Thymus (tissue), 11 donors: ENCODE data around the gene ARHGEF26. TPM values are rescaled to one million over a fixed set of nuclear protein-coding genes. Genes with fewer than 3 reads are reported as not detected.

Experiments used
- DNase-seq, 9 donors: peaks; one replicate each; pipeline ENCODE4 v3.0.0-alpha.2; 2013; ENCODE audit warnings: low spot score in 9 of 9, low read depth in 6 of 9, missing footprints in 1 of 9
- H3K27ac ChIP-seq, 2 donors: one replicate each; pipeline ENCODE4 v1.5.1; 2013; ENCODE audit warnings: control low read depth in 1 of 2, low read depth in 1 of 2, low read length in 1 of 2, mild to moderate bottlenecking in 1 of 2, moderate library complexity in 1 of 2
- H3K27me3 ChIP-seq, 2 donors: one replicate each; pipeline ENCODE4 v1.5.1; 2013; ENCODE audit warnings: low read length in 1 of 2; ENCODE audit not compliant: control insufficient read depth in 2 of 2, insufficient read depth in 1 of 2
- H3K36me3 ChIP-seq, 2 donors: one replicate each; pipeline ENCODE4 v1.5.1; 2013; ENCODE audit warnings: low read length in 1 of 2, mild to moderate bottlenecking in 1 of 2, moderate library complexity in 1 of 2; ENCODE audit not compliant: control insufficient read depth in 2 of 2, insufficient read depth in 2 of 2
- H3K4me1 ChIP-seq, 2 donors: one replicate each; pipeline ENCODE4 v1.5.1; 2013; ENCODE audit warnings: low read length in 2 of 2; ENCODE audit not compliant: control insufficient read depth in 2 of 2, insufficient read depth in 2 of 2
- H3K4me3 ChIP-seq, 2 donors: one replicate each; pipeline ENCODE4 v1.5.1; 2013; ENCODE audit warnings: low read length in 2 of 2, control low read depth in 1 of 2, mild to moderate bottlenecking in 1 of 2
- H3K9me3 ChIP-seq, 2 donors: one replicate each; pipeline ENCODE4 v1.5.1; 2013; ENCODE audit warnings: low read length in 1 of 2, mild to moderate bottlenecking in 1 of 2; ENCODE audit not compliant: control insufficient read depth in 2 of 2, insufficient read depth in 1 of 2
- WGBS: extraction: QIAGEN DNeasy Blood & Tissue Kit; methylation state at CpG from one replicate; pipeline ENCODE4 v1.1.7; 2013; 5-methylcytosine and 5-hydroxymethylcytosine counted together
- polyA plus RNA-seq: library from polyadenylated mRNA; stranded (reverse); fragments of 200-250 nt; gene quantifications from one replicate; pipeline ENCODE4 v1.2.3, GENCODE V29; 2013
- total RNA-seq: library from RNA; stranded (reverse); fragments of 120-200 nt; gene quantifications from one replicate; pipeline ENCODE4 v1.2.4, GENCODE V29; 2013
- donor health status: healthy.

ARHGEF26 gene
- total and polyA plus RNA-seq, 2 donors = 1.3 to 3.5 TPM

GRCh38 chr3:154195620-154196356 is 74.6 kb downstream of the ARHGEF26 start:
- Histone ChIP-seq H3K9me3 (no peaks in the 10 kb centered on the region), H3K27ac (no peak overlapping the region), H3K4me1 (no peaks in the 10 kb centered on the region), H3K36me3 (no peaks in the 10 kb centered on the region), H3K4me3 (no peak overlapping the region), H3K27me3 (no peaks in the 10 kb centered on the region)
- 82% methylated on average over 6 of the region's 6 CpGs for WGBS
- DNase-seq = no peak

GRCh38 chr3:154197751-154198150 is 76.6 kb downstream of the ARHGEF26 start:
- no peak for DNase-seq
- WGBS = 92% methylated on average over 4 of the region's 4 CpGs
- no peaks in the 10 kb centered on the region for H3K36me3 ChIP-seq

GRCh38 chr3:154209499-154209898 is 88.3 kb downstream of the ARHGEF26 start:
- 94% methylated on average over 8 of the region's 8 CpGs for WGBS
- peaks cover 0 to 11% of the 10 kb centered on the region in 2 donors for H3K9me3 ChIP-seq
- H3K4me3 ChIP-seq = no peak overlapping the region
- H3K27ac ChIP-seq = no peak overlapping the region
- H3K36me3 ChIP-seq = no peaks in the 10 kb centered on the region
- no peak for DNase-seq
- H3K27me3 ChIP-seq = no peaks in the 10 kb centered on the region
- H3K4me1 ChIP-seq = no peaks in the 10 kb centered on the region

More at GRCh38 chr3:154197751-154198150, 76.6 kb downstream of the ARHGEF26 start:
- no peaks in the 10 kb centered on the region for H3K9me3 ChIP-seq
- no peak overlapping the region for H3K4me3 ChIP-seq
- H3K4me1 ChIP-seq = no peaks in the 10 kb centered on the region
- H3K27me3 ChIP-seq = no peaks in the 10 kb centered on the region
- H3K27ac ChIP-seq = no peak overlapping the region

GRCh38 chr3:154210986-154211385 is 89.8 kb downstream of the ARHGEF26 start:
- Histone ChIP-seq H3K27ac (no peak overlapping the region), H3K4me1 (no peaks in the 10 kb centered on the region), H3K4me3 (no peak overlapping the region), H3K9me3 (peaks cover 0 to 11% of the 10 kb centered on the region in 2 donors), H3K36me3 (no peaks in the 10 kb centered on the region), H3K27me3 (no peaks in the 10 kb centered on the region)
- DNase-seq = no peak
- 100% methylated on average over 1 of the region's 1 CpG for WGBS

GRCh38 chr3:154214306-154214705 is 93.1 kb downstream of the ARHGEF26 start:
- no peak overlapping the region for H3K27ac ChIP-seq
- H3K9me3 ChIP-seq = peaks cover 0 to 11% of the 10 kb centered on the region in 2 donors
- H3K4me3 ChIP-seq = no peak overlapping the region
- H3K4me1 ChIP-seq = no peaks in the 10 kb centered on the region
- WGBS = 96% methylated on average over 2 of the region's 2 CpGs
- no peak for DNase-seq
- no peaks in the 10 kb centered on the region for H3K36me3 ChIP-seq
- H3K27me3 ChIP-seq = no peaks in the 10 kb centered on the region

GRCh38 chr3:154217671-154218070 is 96.5 kb downstream of the ARHGEF26 start:
- Histone ChIP-seq H3K9me3 (no peaks in the 10 kb centered on the region), H3K36me3 (no peaks in the 10 kb centered on the region), H3K4me1 (no peaks in the 10 kb centered on the region), H3K4me3 (no peak overlapping the region), H3K27ac (no peak overlapping the region), H3K27me3 (no peaks in the 10 kb centered on the region)
- no peak for DNase-seq
- 91% methylated on average over 6 of the region's 6 CpGs for WGBS

- WGBS = 92% methylated on average over 1 of the region's 1 CpG
- H3K4me3 ChIP-seq = no peak overlapping the region
- H3K27me3 ChIP-seq = no peaks in the 10 kb centered on the region
- no peaks in the 10 kb centered on the region for H3K9me3 ChIP-seq
- no peaks in the 10 kb centered on the region for H3K4me1 ChIP-seq
- no peak for DNase-seq
- H3K36me3 ChIP-seq = no peaks in the 10 kb centered on the region
- no peak overlapping the region for H3K27ac ChIP-seq
Measured at GRCh38 chr3:154218728-154219127, 97.5 kb downstream of the ARHGEF26 start.

GRCh38 chr3:154220462-154220861 is 99.3 kb downstream of the ARHGEF26 start:
- Histone ChIP-seq H3K36me3 (no peaks in the 10 kb centered on the region), H3K9me3 (no peaks in the 10 kb centered on the region), H3K27ac (no peak overlapping the region), H3K27me3 (no peaks in the 10 kb centered on the region), H3K4me3 (no peak overlapping the region), H3K4me1 (no peaks in the 10 kb centered on the region)
- no peak for DNase-seq
- WGBS = 98% methylated on average over 2 of the region's 2 CpGs

- Histone ChIP-seq H3K27ac (no peak overlapping the region), H3K4me3 (no peak overlapping the region), H3K4me1 (no peaks in the 10 kb centered on the region), H3K27me3 (no peaks in the 10 kb centered on the region), H3K9me3 (no peaks in the 10 kb centered on the region), H3K36me3 (no peaks in the 10 kb centered on the region)
- DNase-seq = no peak
Measured at GRCh38 chr3:154223519-154223918, 102.3 kb downstream of the ARHGEF26 start.
